PC-9 (cell line): Measurements from ENCODE around the gene KRT73.

Source experiments
- EZH2 ChIP-seq: fragments of 200-600 bp; sonication (generic); IDR thresholded peaks from 2 replicates; pipeline ENCODE4 v1.8.0; 2017; ENCODE audit warnings: antibody characterized with exemption, low read depth
- TF ChIP-seq, protein P1 (sequence below): fragments of 200-600 bp; sonication (generic); conservative IDR thresholded peaks from 2 replicates; pipeline ENCODE4 v1.6.1; 2017; ENCODE audit warnings: mixed run types, antibody characterized with exemption, mild to moderate bottlenecking, moderate library complexity

DNA sequence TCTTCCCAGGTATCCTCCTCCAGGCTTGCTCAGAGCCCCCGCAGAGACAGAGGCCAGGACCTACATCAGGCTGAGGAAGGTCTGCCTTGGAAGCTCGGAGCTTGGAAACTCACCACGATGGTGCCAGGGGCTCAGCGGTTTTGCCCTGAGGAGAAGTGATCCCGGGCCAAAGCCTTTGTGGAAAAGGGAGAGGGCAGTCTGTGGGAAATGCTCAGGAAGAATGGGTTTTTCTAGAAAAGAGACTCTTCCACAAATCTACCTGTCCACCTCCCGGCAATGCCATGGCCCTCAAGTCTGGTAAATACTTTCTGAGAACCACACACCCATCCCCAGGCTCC lies 25.7 kb upstream of the KRT73 start:
- TF ChIP-seq, protein P1, sequence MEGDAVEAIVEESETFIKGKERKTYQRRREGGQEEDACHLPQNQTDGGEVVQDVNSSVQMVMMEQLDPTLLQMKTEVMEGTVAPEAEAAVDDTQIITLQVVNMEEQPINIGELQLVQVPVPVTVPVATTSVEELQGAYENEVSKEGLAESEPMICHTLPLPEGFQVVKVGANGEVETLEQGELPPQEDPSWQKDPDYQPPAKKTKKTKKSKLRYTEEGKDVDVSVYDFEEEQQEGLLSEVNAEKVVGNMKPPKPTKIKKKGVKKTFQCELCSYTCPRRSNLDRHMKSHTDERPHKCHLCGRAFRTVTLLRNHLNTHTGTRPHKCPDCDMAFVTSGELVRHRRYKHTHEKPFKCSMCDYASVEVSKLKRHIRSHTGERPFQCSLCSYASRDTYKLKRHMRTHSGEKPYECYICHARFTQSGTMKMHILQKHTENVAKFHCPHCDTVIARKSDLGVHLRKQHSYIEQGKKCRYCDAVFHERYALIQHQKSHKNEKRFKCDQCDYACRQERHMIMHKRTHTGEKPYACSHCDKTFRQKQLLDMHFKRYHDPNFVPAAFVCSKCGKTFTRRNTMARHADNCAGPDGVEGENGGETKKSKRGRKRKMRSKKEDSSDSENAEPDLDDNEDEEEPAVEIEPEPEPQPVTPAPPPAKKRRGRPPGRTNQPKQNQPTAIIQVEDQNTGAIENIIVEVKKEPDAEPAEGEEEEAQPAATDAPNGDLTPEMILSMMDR, result no peak
- no peak for TF ChIP-seq EZH2
